ENCODE data around the gene ROBO2.

GRCh38 chr3:77392181-77392580 is 352.3 kb downstream of the ROBO2 start:
- no peak for TF ChIP-seq CTCF (IDR thresholded peaks at IDR 0.05)
- TF ChIP-seq POLR2A (IDR thresholded peaks at IDR 0.05): no peak

All from lower leg skin (tissue), 3 donors.